MCF 10A (cell line): Measurements from ENCODE around the gene KCNMB2. TPM values are rescaled to one million over a fixed set of nuclear protein-coding genes. Genes with fewer than 3 reads are reported as not detected.

ENCODE experiments used
- BruUV-seq: library from RNA; stranded (reverse); fragments of 400-500 nt; replicated peaks from 2 replicates; lab custom pipeline; 2021; lab: Mats Ljungman, UMichigan
- CTCF ChIA-PET: fragments of 300-600 bp; sonication (Branson Sonifier 250); formaldehyde crosslinking; extraction: SDS; loops from one replicate; lab custom pipeline; 2021; ENCODE audit warnings: antibody characterized with exemption, inconsistent platforms; lab: Yijun Ruan, JAX
- POLR2A ChIA-PET: fragments of 300-600, 350-650 bp; sonication (Branson Sonifier 250); formaldehyde crosslinking; extraction: SDS; loops from one replicate; lab custom pipeline; 2020; ENCODE audit warnings: antibody characterized with exemption, inconsistent platforms; lab: Yijun Ruan, JAX
- DNase-seq: peaks from one replicate; pipeline ENCODE4 v3.0.0-alpha.2; 2018; ENCODE audit not compliant: unreplicated experiment
- H3K27ac Mint-ChIP-seq: one replicate; pipeline ENCODE4 v1.8.0; 2022; ENCODE audit warnings: mild to moderate bottlenecking, low read depth, mixed read lengths; ENCODE audit not compliant: unreplicated experiment
- H3K27me3 Mint-ChIP-seq: one replicate; pipeline ENCODE4 v1.8.0; 2022; ENCODE audit warnings: mixed read lengths; ENCODE audit not compliant: insufficient read depth, unreplicated experiment
- H3K36me3 Mint-ChIP-seq: one replicate; pipeline ENCODE4 v1.8.0; 2022; ENCODE audit warnings: mild to moderate bottlenecking, moderate library complexity, mixed read lengths; ENCODE audit not compliant: insufficient read depth, unreplicated experiment
- H3K4me1 Mint-ChIP-seq: one replicate; pipeline ENCODE4 v1.8.0; 2022; ENCODE audit warnings: mixed read lengths; ENCODE audit not compliant: insufficient read depth, unreplicated experiment
- H3K4me3 Mint-ChIP-seq: one replicate; pipeline ENCODE4 v1.8.0; 2022; ENCODE audit warnings: mild to moderate bottlenecking, moderate library complexity, mixed read lengths; ENCODE audit not compliant: unreplicated experiment
- H3K9me3 Mint-ChIP-seq: one replicate; pipeline ENCODE4 v1.8.0; 2022; ENCODE audit warnings: mixed read lengths; ENCODE audit not compliant: unreplicated experiment
- intact Hi-C: fragments of 100-400 bp; cut with micrococcal nuclease; formaldehyde crosslinking; loops from 2 replicates; pipeline ENCODE4 v1.14.1; 2022
- total RNA-seq: library from RNA; stranded (reverse); gene quantifications from 2 replicates; pipeline ENCODE4 v1.2.3, GENCODE V29; 2022
- TF ChIP-seq, protein P1 (sequence below): fragments of 200-600 bp; IDR thresholded peaks from one replicate; pipeline ENCODE4 v1.8.0; 2022; ENCODE audit warnings: antibody characterized with exemption, mild to moderate bottlenecking; ENCODE audit not compliant: unreplicated experiment

Gene KCNMB2
- total RNA-seq, 1 experiment from 2014 or later, result not detected

DNA sequence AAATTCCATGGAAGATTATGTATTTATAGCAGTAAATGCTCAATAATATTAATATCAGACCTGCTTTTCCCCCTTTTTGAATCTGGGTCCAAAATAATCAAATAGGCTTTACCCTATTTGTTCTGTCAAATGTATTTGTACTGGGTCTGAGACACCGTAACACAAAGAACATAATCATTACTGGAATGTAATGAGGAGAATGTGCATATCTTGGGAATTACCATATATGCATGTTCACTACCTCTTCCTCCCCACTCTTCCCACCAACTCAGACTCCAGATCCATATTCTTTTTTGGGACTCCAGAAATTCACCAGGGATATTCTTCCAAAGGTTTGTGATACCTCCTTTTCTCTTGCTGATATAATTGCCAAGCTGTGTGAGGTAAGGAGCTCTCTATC, 237.1 kb downstream of the KCNMB2 start:
- no peak overlapping the region for H3K27ac Mint-ChIP-seq

DNA sequence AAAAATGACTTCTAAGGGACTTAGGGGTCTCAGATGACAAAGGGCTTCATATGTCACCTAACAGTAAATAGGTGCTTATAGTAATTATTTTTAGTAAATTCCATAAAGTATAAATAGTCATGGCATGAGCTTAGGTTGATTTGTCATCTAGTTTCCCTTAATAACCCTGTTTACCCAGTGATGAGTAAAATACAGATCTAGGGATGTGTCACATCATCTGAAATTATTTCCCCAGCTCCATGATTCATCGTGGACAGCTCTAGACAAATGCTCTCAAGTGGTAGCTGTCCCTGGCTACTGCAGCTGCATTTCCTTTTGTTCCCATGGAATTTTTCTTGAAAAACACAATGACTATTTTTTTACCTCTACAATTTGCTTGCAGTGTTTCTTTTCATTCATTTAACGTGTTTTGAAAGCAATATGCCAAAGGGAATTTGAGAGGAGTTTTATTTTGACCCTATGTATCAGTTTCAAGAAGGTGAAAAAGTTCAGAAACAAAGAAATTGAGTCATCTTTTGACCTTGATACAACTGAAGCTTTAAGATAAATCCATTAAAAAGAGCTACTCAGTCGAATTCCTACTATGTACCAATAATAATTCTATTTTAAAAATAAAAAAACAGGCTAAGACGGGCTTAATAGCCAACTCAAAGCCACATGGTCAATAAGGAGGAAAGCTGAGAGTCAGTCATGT, 241.6 kb downstream of the KCNMB2 start:
- peak; percentile 68 for DNase-seq
- TF ChIP-seq, protein P1, sequence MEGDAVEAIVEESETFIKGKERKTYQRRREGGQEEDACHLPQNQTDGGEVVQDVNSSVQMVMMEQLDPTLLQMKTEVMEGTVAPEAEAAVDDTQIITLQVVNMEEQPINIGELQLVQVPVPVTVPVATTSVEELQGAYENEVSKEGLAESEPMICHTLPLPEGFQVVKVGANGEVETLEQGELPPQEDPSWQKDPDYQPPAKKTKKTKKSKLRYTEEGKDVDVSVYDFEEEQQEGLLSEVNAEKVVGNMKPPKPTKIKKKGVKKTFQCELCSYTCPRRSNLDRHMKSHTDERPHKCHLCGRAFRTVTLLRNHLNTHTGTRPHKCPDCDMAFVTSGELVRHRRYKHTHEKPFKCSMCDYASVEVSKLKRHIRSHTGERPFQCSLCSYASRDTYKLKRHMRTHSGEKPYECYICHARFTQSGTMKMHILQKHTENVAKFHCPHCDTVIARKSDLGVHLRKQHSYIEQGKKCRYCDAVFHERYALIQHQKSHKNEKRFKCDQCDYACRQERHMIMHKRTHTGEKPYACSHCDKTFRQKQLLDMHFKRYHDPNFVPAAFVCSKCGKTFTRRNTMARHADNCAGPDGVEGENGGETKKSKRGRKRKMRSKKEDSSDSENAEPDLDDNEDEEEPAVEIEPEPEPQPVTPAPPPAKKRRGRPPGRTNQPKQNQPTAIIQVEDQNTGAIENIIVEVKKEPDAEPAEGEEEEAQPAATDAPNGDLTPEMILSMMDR, result no peak
- ChIA-PET CTCF (interaction anchor here (0.6 to 0.8 kb wide), 3 partner anchors 102 to 301 kb away, joined by 3 to 5 read pairs (median 4); no protein-coding TSS in a partner anchor), POLR2A (interaction anchor here (0.5 to 1.1 kb wide), 5 partner anchors 72 to 319 kb away, joined by 3 to 5 read pairs (median 3); no protein-coding TSS in a partner anchor)
- Mint-ChIP-seq H3K9me3 (no peaks in the 10 kb centered on the region), H3K27ac (no peak overlapping the region), H3K4me3 (no peak overlapping the region), H3K36me3 (no peaks in the 10 kb centered on the region), H3K4me1 (peaks cover 8% of the 10 kb centered on the region), H3K27me3 (no peaks in the 10 kb centered on the region)
- intact Hi-C loops, result loop anchor here (10.0 kb wide), 1 partner anchor 73 kb away; no protein-coding TSS in a partner anchor
- BruUV-seq, result no TSS peak

More for the DNA sequence above, 237.1 kb downstream of the KCNMB2 start:
- Mint-ChIP-seq H3K36me3 (no peaks in the 10 kb centered on the region), H3K4me1 (peaks cover 2% of the 10 kb centered on the region), H3K9me3 (no peaks in the 10 kb centered on the region), H3K4me3 (no peak overlapping the region), H3K27me3 (no peaks in the 10 kb centered on the region)
- ChIA-PET CTCF (no interaction called here), POLR2A (no interaction called here)
- TF ChIP-seq, protein P1, result no peak
- DNase-seq, result no peak
- intact Hi-C loops, result loop anchor here (10.0 kb wide), 1 partner anchor 69 kb away; no protein-coding TSS in a partner anchor
- BruUV-seq, result no TSS peak

DNA sequence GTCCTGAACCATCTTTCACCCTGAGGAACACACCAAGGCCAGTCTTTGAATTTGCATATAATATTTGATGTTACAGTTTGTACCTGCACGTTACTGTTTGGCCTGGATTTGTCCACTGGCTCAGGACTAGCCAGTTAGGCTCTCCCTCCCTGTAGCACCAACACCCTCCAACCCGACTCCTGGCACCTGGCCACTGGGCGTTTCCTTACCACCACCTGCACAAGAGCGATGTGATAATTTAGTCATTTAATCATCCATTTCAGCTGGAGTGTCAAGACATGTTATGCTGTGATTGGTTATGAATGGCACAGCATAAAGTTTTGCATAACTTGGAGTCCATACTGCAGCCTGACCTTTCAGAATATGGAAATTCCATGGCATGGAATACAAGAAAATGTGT, 242.4 kb downstream of the KCNMB2 start:
- Mint-ChIP-seq H3K4me3 (no peak overlapping the region), H3K9me3 (no peaks in the 10 kb centered on the region), H3K36me3 (no peaks in the 10 kb centered on the region), H3K27me3 (no peaks in the 10 kb centered on the region), H3K4me1 (peaks cover 8% of the 10 kb centered on the region), H3K27ac (no peak overlapping the region)
- DNase-seq, result peak; percentile 20
- TF ChIP-seq, protein P1, result no peak
- intact Hi-C loops, result loop anchor here (10.0 kb wide), 1 partner anchor 74 kb away; no protein-coding TSS in a partner anchor
- CTCF ChIA-PET, result interaction anchor here (0.6 to 0.8 kb wide), 2 partner anchors 101 to 190 kb away, joined by 3 to 5 read pairs; no protein-coding TSS in a partner anchor
- no TSS peak for BruUV-seq
- POLR2A ChIA-PET, result interaction anchor here (0.6 kb wide), 1 partner anchor 72 kb away, joined by 3 read pairs; no protein-coding TSS in a partner anchor

DNA sequence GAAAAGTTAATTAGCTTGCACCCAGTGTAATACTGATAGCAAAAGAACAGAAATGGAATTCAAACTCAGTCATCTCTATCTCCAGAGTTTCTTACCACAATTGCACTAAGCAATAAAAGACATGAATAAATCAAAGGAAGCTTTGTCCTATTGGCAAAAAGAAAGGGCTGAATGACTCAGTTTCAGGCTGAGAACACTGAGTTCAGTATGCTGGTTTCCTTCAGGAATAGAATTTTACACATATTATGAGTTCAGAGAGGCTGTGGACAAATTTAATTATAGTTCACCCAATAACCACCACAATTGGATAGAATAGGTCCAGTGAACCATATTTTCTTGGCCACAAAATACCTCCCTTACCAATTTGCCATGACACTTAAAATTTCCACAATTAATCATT, 249.7 kb downstream of the KCNMB2 start:
- Mint-ChIP-seq H3K9me3 (no peaks in the 10 kb centered on the region), H3K27me3 (no peaks in the 10 kb centered on the region), H3K4me3 (no peak overlapping the region), H3K36me3 (no peaks in the 10 kb centered on the region), H3K27ac (no peak overlapping the region), H3K4me1 (no peaks in the 10 kb centered on the region)
- ChIA-PET POLR2A (no interaction called here), CTCF (no interaction called here)
- no TSS peak for BruUV-seq
- DNase-seq, result no peak
- intact Hi-C loops, result no loop called here
- TF ChIP-seq, protein P1, result no peak
